ENCODE measurements around the gene CCNJ.
"Not testable (repeated sequence)": the region's sequence is repeated elsewhere in the genome, so short reads cannot be mapped to it uniquely, and the experiment has no call there.

CCNJ gene

GRCh38 chr10:96043033-96043892, at the start of gene CCNJ:
CCNJ (plus strand) TSS chr10:96043583; CDS start chr10:96044394, 811 bp downstream.
- peak; percentile 80 for DNase-seq (ENCODE audit: low spot score)

GRCh38 chr10:95994376-95994775, 49.0 kb upstream of the CCNJ start:
- not testable (repeated sequence) for DNase-seq (ENCODE audit: low spot score)

GRCh38 chr10:95998255-95998784, 45.1 kb upstream of the CCNJ start:
- no peak for DNase-seq (ENCODE audit: low spot score)

GRCh38 chr10:96013956-96014355, 29.4 kb upstream of the CCNJ start:
- no peak for DNase-seq (ENCODE audit: low spot score)

- DNase-seq (ENCODE audit: low spot score), result no peak
These were observed 28.8 kb upstream of the CCNJ start for GRCh38 chr10:96014473-96015102.

- peak; percentile 25 for DNase-seq (ENCODE audit: low spot score)
These were observed 26.1 kb upstream of the CCNJ start for GRCh38 chr10:96017191-96017687.

GRCh38 chr10:96021332-96021731, 22.1 kb upstream of the CCNJ start:
- DNase-seq (ENCODE audit: low spot score), result no peak

- no peak for DNase-seq (ENCODE audit: low spot score)
These were observed 20.6 kb upstream of the CCNJ start for GRCh38 chr10:96022739-96023138.

- DNase-seq (ENCODE audit: low spot score), result no peak
These were observed 20.2 kb upstream of the CCNJ start for GRCh38 chr10:96023168-96023567.

- DNase-seq (ENCODE audit: low spot score), result no peak
These were observed 17.8 kb upstream of the CCNJ start for GRCh38 chr10:96025566-96025965.

GRCh38 chr10:96034625-96035024, 8.8 kb upstream of the CCNJ start:
- no peak for DNase-seq (ENCODE audit: low spot score)

GRCh38 chr10:96038476-96039387, 4.7 kb upstream of the CCNJ start:
- DNase-seq (ENCODE audit: low spot score), result no peak

GRCh38 chr10:96041146-96041545, 2.2 kb upstream of the CCNJ start:
- no peak for DNase-seq (ENCODE audit: low spot score)

- DNase-seq (ENCODE audit: low spot score), result peak; percentile 19
These were observed 721 bp downstream of the CCNJ start for GRCh38 chr10:96043893-96044715.

GRCh38 chr10:96044736-96045135, 1.4 kb downstream of the CCNJ start:
- DNase-seq (ENCODE audit: low spot score), result peak; percentile 5

- no peak for DNase-seq (ENCODE audit: low spot score)
These were observed 3.2 kb downstream of the CCNJ start for GRCh38 chr10:96046546-96046945.

- DNase-seq (ENCODE audit: low spot score), result no peak
These were observed 3.7 kb downstream of the CCNJ start for GRCh38 chr10:96047004-96047649.

GRCh38 chr10:96047925-96048324, 4.5 kb downstream of the CCNJ start:
- DNase-seq (ENCODE audit: low spot score), result not testable (repeated sequence)

GRCh38 chr10:96049340-96049739, 6.0 kb downstream of the CCNJ start:
- no peak for DNase-seq (ENCODE audit: low spot score)

GRCh38 chr10:96053985-96054384, 10.6 kb downstream of the CCNJ start:
- no peak for DNase-seq (ENCODE audit: low spot score)
